H54 (cell line): ENCODE measurements around the gene ACTA2.

Source experiments
- DNase-seq: peaks from one replicate; pipeline ENCODE4 v3.0.0; 2011; ENCODE audit warnings: low spot score, mixed read lengths; ENCODE audit not compliant: insufficient read length
- FAIRE-seq: peaks from 3 replicates; lab custom pipeline; 2011; peaks lifted over from hg19 to GRCh38; lab: Jason Lieb, UNC
- POLR2A ChIP-seq: IDR thresholded peaks from 2 replicates; pipeline ENCODE4 v1.6.1; 2011; ENCODE audit warnings: low read depth, mild to moderate bottlenecking, low read length

ACTA2 gene

GRCh38 chr10:88974446-88975376, 22.1 kb upstream of the ACTA2 start:
- FAIRE-seq (peak; percentile 93), DNase-seq (no peak)
- no peak for TF ChIP-seq POLR2A

- TF ChIP-seq POLR2A: no peak
- DNase-seq (no peak), FAIRE-seq (peak; percentile 36)
These were observed 21.4 kb upstream of the ACTA2 start for GRCh38 chr10:88974012-88974411.

GRCh38 chr10:88971221-88972061, 18.9 kb upstream of the ACTA2 start:
- peak; percentile 41 for FAIRE-seq
- DNase-seq: no peak
- TF ChIP-seq POLR2A: no peak

GRCh38 chr10:88968391-88968790, 15.8 kb upstream of the ACTA2 start:
- TF ChIP-seq POLR2A: no peak
- DNase-seq (no peak), FAIRE-seq (no peak)

GRCh38 chr10:88966797-88967196, 14.2 kb upstream of the ACTA2 start:
- DNase-seq (no peak), FAIRE-seq (peak; percentile 38)
- no peak for TF ChIP-seq POLR2A

DNA sequence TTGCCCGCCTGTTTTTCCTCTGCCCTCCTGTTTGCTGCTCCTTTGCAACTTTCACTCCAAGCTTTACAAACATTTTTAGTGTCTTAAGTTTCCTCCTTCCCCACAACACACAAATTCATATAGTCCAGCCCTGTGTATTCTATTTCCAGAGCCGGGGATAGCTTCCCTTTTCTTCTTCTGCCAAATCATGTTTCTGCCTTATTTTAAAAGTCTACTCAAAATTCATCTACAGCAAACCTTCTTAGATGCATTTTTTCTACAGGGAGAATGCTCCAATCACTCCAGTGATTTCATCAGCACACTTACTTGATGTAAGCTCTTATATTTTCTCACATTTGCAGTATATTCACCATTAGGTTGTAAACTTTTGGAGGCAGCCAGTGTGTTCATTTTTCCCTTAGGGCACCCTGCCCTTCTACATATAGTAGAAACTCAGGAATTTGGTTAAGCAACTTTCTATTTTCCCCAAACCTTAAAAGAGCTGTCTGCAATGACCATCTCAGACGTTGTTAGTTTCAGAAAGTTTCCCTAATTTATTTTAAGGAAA, 12.4 kb upstream of the ACTA2 start:
- FAIRE-seq: no peak
- DNase-seq: no peak
- no peak for TF ChIP-seq POLR2A

GRCh38 chr10:88964360-88964759, 11.8 kb upstream of the ACTA2 start:
- TF ChIP-seq POLR2A: no peak
- FAIRE-seq (no peak), DNase-seq (no peak)

- no peak for FAIRE-seq
- no peak for DNase-seq
- TF ChIP-seq POLR2A: no peak
These were observed 10.7 kb upstream of the ACTA2 start for GRCh38 chr10:88963318-88963717.

GRCh38 chr10:88962336-88962735, 9.8 kb upstream of the ACTA2 start:
- no peak for TF ChIP-seq POLR2A
- FAIRE-seq (no peak), DNase-seq (no peak)

DNA sequence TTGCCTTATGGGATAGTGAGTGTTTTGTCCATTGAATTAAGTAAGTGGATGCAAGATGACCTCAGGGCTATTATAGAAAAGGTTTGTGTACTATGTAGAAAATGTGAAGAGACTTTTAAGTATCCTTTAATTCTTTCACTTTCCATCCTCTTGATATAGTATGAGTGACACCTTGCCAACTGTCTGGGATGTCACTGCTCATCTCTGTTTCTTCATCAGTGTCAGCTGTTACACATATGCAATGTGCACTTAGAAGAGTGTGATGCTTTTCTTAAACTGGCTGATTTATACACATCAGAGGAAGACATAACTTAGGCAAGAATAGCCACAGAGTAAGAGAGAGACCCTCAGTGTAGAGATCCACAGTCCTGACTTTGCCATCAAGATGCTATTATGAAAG, 8.7 kb upstream of the ACTA2 start:
- TF ChIP-seq POLR2A: no peak
- DNase-seq (no peak), FAIRE-seq (peak; percentile 27)

DNA sequence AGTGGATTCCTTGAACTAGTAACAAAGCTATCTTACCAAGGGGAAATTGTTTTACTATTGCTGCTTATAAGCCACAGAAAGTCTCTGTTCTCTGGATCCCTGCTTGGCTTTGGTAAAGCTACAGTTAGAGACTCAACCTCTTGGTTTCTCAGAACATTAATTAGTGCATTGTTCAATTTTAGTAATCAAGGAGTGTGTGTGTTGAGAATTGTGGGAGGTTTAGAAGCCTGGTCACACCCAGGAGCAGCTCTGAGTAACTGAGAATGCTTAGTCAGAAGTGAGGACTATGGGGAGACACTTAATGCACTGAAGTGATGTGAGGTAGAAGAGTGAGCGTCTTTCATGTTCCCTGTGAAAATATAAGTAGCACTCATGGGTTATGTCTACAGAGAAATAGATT, 8.2 kb upstream of the ACTA2 start:
- no peak for TF ChIP-seq POLR2A

DNA sequence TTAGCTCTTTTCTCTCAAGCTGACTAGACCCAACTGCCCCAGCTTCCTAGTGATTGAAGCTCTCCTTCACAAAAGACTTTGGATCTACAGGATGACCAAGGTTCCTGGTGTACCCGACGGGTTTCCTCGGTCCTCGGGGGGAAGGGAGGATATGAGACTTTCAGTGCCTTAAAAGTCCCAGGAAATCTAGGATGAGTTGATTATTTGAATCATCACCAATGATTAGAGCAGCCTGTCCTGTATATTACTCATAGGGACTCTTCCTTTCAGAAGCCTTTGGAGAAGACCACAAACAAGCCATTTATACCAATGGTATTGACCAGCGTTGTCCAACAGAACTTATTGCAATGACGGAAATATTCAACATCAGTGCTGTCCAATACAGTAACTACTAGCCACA, 6.1 kb upstream of the ACTA2 start:
- FAIRE-seq (peak; percentile 11), DNase-seq (no peak)
- no peak for TF ChIP-seq POLR2A

More for the DNA sequence above, 8.2 kb upstream of the ACTA2 start:
- no peak for DNase-seq
- peak; percentile 33 for FAIRE-seq

GRCh38 chr10:88957381-88957780, 4.8 kb upstream of the ACTA2 start:
- TF ChIP-seq POLR2A: no peak
- no peak for FAIRE-seq
- DNase-seq: no peak
